Vagina (tissue), 2 donors: Measurements from ENCODE around the gene HECW1.

Experiments
- POLR2A ChIP-seq, 2 donors: fragments of 450-650 bp; IDR thresholded peaks; one replicate each; pipeline ENCODE4 v1.6.1; 2017; ENCODE audit warnings: antibody characterized with exemption in 2 of 2, mild to moderate bottlenecking in 2 of 2, moderate library complexity in 2 of 2
- POLR2AphosphoS5 ChIP-seq, 2 donors: sonication (generic); formaldehyde crosslinking; IDR thresholded peaks; one replicate each; pipeline ENCODE4 v1.9.0; 2017; ENCODE audit warnings: antibody characterized with exemption in 2 of 2, mild to moderate bottlenecking in 2 of 2, low read depth in 1 of 2; ENCODE audit not compliant: insufficient read depth in 1 of 2
- TF ChIP-seq, protein P1 (sequence below), 3 experiments: fragments of 450-650 bp in 2 of 3; fragments of 200-600 bp in 1 of 3; sonication (generic) in 1 of 3; IDR thresholded peaks; one replicate each; pipeline ENCODE4 v1.5.1; 2017 to 2019; ENCODE audit warnings: antibody characterized with exemption in 3 of 3, mild to moderate bottlenecking in 2 of 3, moderate library complexity in 2 of 3

DNA sequence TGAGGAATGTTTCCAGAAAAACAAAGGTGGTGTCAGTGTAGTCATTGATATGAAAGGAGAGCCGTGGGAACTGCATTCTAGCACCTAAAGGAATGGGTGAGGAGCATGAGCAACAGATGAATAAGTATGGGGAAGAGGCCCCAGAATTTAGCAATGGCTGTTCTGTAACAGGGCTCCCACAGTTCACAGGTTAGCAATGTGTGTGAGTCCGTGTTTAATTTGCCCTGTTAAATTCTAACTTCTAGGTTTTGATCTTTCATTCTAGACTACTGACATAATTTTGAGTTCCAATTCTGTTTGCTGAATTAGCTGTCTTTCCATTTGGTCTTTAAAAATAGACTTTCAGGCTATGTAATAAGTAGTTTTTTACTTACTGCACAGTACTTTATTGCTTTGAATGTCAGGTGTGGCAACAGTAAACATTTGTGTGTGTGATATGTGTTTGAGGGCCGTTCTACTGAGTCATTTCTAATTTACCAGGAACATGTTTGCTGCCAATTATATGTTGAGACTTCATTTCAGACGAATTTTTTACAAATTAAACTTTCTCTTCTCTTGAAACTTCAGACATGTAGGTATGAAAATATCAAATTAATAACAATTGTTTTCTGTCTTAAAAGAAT lies 479.2 kb downstream of the HECW1 start:
- TF ChIP-seq POLR2A (IDR thresholded peaks at IDR 0.05), result no peak
- TF ChIP-seq, protein P1, sequence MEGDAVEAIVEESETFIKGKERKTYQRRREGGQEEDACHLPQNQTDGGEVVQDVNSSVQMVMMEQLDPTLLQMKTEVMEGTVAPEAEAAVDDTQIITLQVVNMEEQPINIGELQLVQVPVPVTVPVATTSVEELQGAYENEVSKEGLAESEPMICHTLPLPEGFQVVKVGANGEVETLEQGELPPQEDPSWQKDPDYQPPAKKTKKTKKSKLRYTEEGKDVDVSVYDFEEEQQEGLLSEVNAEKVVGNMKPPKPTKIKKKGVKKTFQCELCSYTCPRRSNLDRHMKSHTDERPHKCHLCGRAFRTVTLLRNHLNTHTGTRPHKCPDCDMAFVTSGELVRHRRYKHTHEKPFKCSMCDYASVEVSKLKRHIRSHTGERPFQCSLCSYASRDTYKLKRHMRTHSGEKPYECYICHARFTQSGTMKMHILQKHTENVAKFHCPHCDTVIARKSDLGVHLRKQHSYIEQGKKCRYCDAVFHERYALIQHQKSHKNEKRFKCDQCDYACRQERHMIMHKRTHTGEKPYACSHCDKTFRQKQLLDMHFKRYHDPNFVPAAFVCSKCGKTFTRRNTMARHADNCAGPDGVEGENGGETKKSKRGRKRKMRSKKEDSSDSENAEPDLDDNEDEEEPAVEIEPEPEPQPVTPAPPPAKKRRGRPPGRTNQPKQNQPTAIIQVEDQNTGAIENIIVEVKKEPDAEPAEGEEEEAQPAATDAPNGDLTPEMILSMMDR (IDR thresholded peaks at IDR 0.05), result no peak
- no peak for TF ChIP-seq POLR2AphosphoS5 (IDR thresholded peaks at IDR 0.05; ENCODE audit: insufficient read depth in 1 of 2, low read depth in 1 of 2)
